Glutamatergic neuron (in vitro differentiated cells): ENCODE data around the gene IL7R. TPM values are rescaled to one million over a fixed set of nuclear protein-coding genes. Genes with fewer than 3 reads are reported as not detected.

ENCODE experiments used
- DNase-seq: peaks from one replicate; pipeline ENCODE4 v3.0.0; 2022
- H3K27ac Mint-ChIP-seq: one replicate; pipeline ENCODE4 v1.8.0; 2020; ENCODE audit warnings: mild to moderate bottlenecking, mixed read lengths, inconsistent platforms; ENCODE audit not compliant: unreplicated experiment
- H3K27me3 Mint-ChIP-seq: one replicate; pipeline ENCODE4 v1.8.0; 2020; ENCODE audit warnings: mild to moderate bottlenecking, moderate library complexity, mixed read lengths, inconsistent platforms; ENCODE audit not compliant: unreplicated experiment
- H3K36me3 Mint-ChIP-seq: one replicate; pipeline ENCODE4 v1.8.0; 2020; ENCODE audit warnings: mild to moderate bottlenecking, mixed read lengths, inconsistent platforms; ENCODE audit not compliant: unreplicated experiment
- H3K4me1 Mint-ChIP-seq: one replicate; pipeline ENCODE4 v1.8.0; 2020; ENCODE audit warnings: mild to moderate bottlenecking, low read depth, mixed read lengths, inconsistent platforms; ENCODE audit not compliant: unreplicated experiment
- H3K4me3 Mint-ChIP-seq: one replicate; pipeline ENCODE4 v1.8.0; 2020; ENCODE audit warnings: mild to moderate bottlenecking, mixed read lengths, inconsistent platforms; ENCODE audit not compliant: unreplicated experiment
- H3K9me3 Mint-ChIP-seq: one replicate; pipeline ENCODE4 v1.8.0; 2020; ENCODE audit warnings: mild to moderate bottlenecking, moderate library complexity, mixed read lengths, inconsistent platforms; ENCODE audit not compliant: unreplicated experiment
- CTCF ChIP-seq: fragments of 200-600 bp; sonication (generic); IDR thresholded peaks from one replicate; pipeline ENCODE4 v1.5.0; 2021; ENCODE audit not compliant: partially characterized antibody, unreplicated experiment
- total RNA-seq: library from RNA; stranded (reverse); fragmentation: NEBNext Ultra II Directional; extraction: Animal tissue kit (Norgen Biotek cat#: 25700); gene quantifications from one replicate; pipeline ENCODE4 v1.2.1, GENCODE V29; 2021; ENCODE audit not compliant: unreplicated experiment

IL7R gene
- total RNA-seq, 1 donor from 2014 or later, result not detected

- no peak for DNase-seq
- no peak for TF ChIP-seq CTCF
- Mint-ChIP-seq H3K4me3 (no peak overlapping the region), H3K36me3 (no peaks in the 10 kb centered on the region), H3K27me3 (no peaks in the 10 kb centered on the region), H3K27ac (no peak overlapping the region), H3K9me3 (peaks cover 2% of the 10 kb centered on the region), H3K4me1 (no peaks in the 10 kb centered on the region)
These were observed 51.5 kb downstream of the IL7R start for GRCh38 chr5:35908228-35908627.

- no peaks in the 10 kb centered on the region for H3K4me1 Mint-ChIP-seq
- H3K27me3 Mint-ChIP-seq, result no peaks in the 10 kb centered on the region
- no peaks in the 10 kb centered on the region for H3K36me3 Mint-ChIP-seq
- no peak overlapping the region for H3K27ac Mint-ChIP-seq
- peaks cover 2% of the 10 kb centered on the region for H3K9me3 Mint-ChIP-seq
- H3K4me3 Mint-ChIP-seq, result no peak overlapping the region
- no peak for DNase-seq
- TF ChIP-seq CTCF, result no peak
These were observed 52.1 kb downstream of the IL7R start for GRCh38 chr5:35908814-35909213.

GRCh38 chr5:35919191-35919590 lies 62.5 kb downstream of the IL7R start:
- no peaks in the 10 kb centered on the region for H3K4me1 Mint-ChIP-seq
- peaks cover 4% of the 10 kb centered on the region for H3K27me3 Mint-ChIP-seq
- no peak overlapping the region for H3K27ac Mint-ChIP-seq
- peaks cover 3% of the 10 kb centered on the region for H3K9me3 Mint-ChIP-seq
- no peaks in the 10 kb centered on the region for H3K36me3 Mint-ChIP-seq
- no peak overlapping the region for H3K4me3 Mint-ChIP-seq
- no peak for TF ChIP-seq CTCF
- DNase-seq, result no peak

- Mint-ChIP-seq H3K4me1 (no peaks in the 10 kb centered on the region), H3K9me3 (peaks cover 2% of the 10 kb centered on the region), H3K27me3 (peaks cover 5% of the 10 kb centered on the region), H3K27ac (no peak overlapping the region), H3K36me3 (no peaks in the 10 kb centered on the region), H3K4me3 (no peak overlapping the region)
- DNase-seq, result no peak
- no peak for TF ChIP-seq CTCF
These were observed 64.2 kb downstream of the IL7R start for GRCh38 chr5:35920890-35921289.

GRCh38 chr5:35921930-35922329 lies 65.2 kb downstream of the IL7R start:
- Mint-ChIP-seq H3K27me3 (peaks cover 7% of the 10 kb centered on the region), H3K36me3 (no peaks in the 10 kb centered on the region), H3K27ac (no peak overlapping the region), H3K4me3 (no peak overlapping the region), H3K4me1 (no peaks in the 10 kb centered on the region), H3K9me3 (peaks cover 2% of the 10 kb centered on the region)
- no peak for DNase-seq
- TF ChIP-seq CTCF, result no peak
